ENCODE results near the gene FOXO6. TPM values are rescaled to one million over a fixed set of nuclear protein-coding genes. Genes with fewer than 3 reads are reported as not detected.

Gene FOXO6
- total RNA-seq, 1 experiment from 2014 or later = 0.59 TPM

GRCh38 chr1:41424581-41425118 is 63.4 kb downstream of the FOXO6 start:
- H3K4me3 ChIP-seq (ENCODE audit: low read depth, low read length) = no peak overlapping the region
- intact Hi-C loops (cut with micrococcal nuclease; ENCODE audit: unreplicated experiment) = no loop called here
- H3K9me3 ChIP-seq = no peaks in the 10 kb centered on the region
- H3K27me3 ChIP-seq (replicated peaks; ENCODE audit: control insufficient read depth, insufficient read depth, low read length) = no peaks in the 10 kb centered on the region
- no peaks in the 10 kb centered on the region for H3K9me3 Mint-ChIP-seq (ENCODE audit: unreplicated experiment)
- BruUV-seq (replicated peaks) = no TSS peak
- no peak overlapping the region for H3K4me3 Mint-ChIP-seq (ENCODE audit: unreplicated experiment)
- no peaks in the 10 kb centered on the region for H3K36me3 Mint-ChIP-seq (ENCODE audit: insufficient read depth, unreplicated experiment)
- ChIA-PET POLR2A (no interaction called here), CTCF (no interaction called here)
- no peaks in the 10 kb centered on the region for H3K27me3 Mint-ChIP-seq (ENCODE audit: insufficient read depth, unreplicated experiment)
- no peaks in the 10 kb centered on the region for H3K36me3 ChIP-seq (ENCODE audit: control insufficient read depth, insufficient read depth, low read length)
- no peaks in the 10 kb centered on the region for H3K4me1 Mint-ChIP-seq (ENCODE audit: low read depth, unreplicated experiment)
- H3K4me1 ChIP-seq = no peaks in the 10 kb centered on the region
- DNase-seq = no peak
- no peak for TF ChIP-seq CTCF (IDR thresholded peaks at IDR 0.05; ENCODE audit: insufficient read depth in 1 of 2, low read depth in 1 of 2, low read length in 1 of 2, severe bottlenecking in 1 of 2, unreplicated experiment in 1 of 2)
- no peak overlapping the region for H3K27ac Mint-ChIP-seq (ENCODE audit: unreplicated experiment)

GRCh38 chr1:41425369-41425768 is 64.1 kb downstream of the FOXO6 start:
- no peaks in the 10 kb centered on the region for H3K9me3 Mint-ChIP-seq (ENCODE audit: unreplicated experiment)
- no peak for DNase-seq
- H3K27me3 ChIP-seq (replicated peaks; ENCODE audit: control insufficient read depth, insufficient read depth, low read length) = no peaks in the 10 kb centered on the region
- H3K27ac Mint-ChIP-seq (ENCODE audit: unreplicated experiment) = no peak overlapping the region
- H3K9me3 ChIP-seq = no peaks in the 10 kb centered on the region
- no TSS peak for BruUV-seq (replicated peaks)
- H3K4me3 ChIP-seq (ENCODE audit: low read depth, low read length) = no peak overlapping the region
- ChIA-PET POLR2A (no interaction called here), CTCF (no interaction called here)
- no peaks in the 10 kb centered on the region for H3K4me1 Mint-ChIP-seq (ENCODE audit: low read depth, unreplicated experiment)
- intact Hi-C loops (cut with micrococcal nuclease; ENCODE audit: unreplicated experiment) = no loop called here
- no peak overlapping the region for H3K4me3 Mint-ChIP-seq (ENCODE audit: unreplicated experiment)
- H3K36me3 Mint-ChIP-seq (ENCODE audit: insufficient read depth, unreplicated experiment) = no peaks in the 10 kb centered on the region
- no peaks in the 10 kb centered on the region for H3K27me3 Mint-ChIP-seq (ENCODE audit: insufficient read depth, unreplicated experiment)
- TF ChIP-seq CTCF (IDR thresholded peaks at IDR 0.05; ENCODE audit: insufficient read depth in 1 of 2, low read depth in 1 of 2, low read length in 1 of 2, severe bottlenecking in 1 of 2, unreplicated experiment in 1 of 2) = no peak
- no peaks in the 10 kb centered on the region for H3K36me3 ChIP-seq (ENCODE audit: control insufficient read depth, insufficient read depth, low read length)
- H3K4me1 ChIP-seq = no peaks in the 10 kb centered on the region

GRCh38 chr1:41426201-41426890 is 65.1 kb downstream of the FOXO6 start:
- Mint-ChIP-seq H3K9me3 (ENCODE audit: unreplicated experiment) (no peaks in the 10 kb centered on the region), H3K27me3 (ENCODE audit: insufficient read depth, unreplicated experiment) (no peaks in the 10 kb centered on the region), H3K27ac (ENCODE audit: unreplicated experiment) (no peak overlapping the region), H3K36me3 (ENCODE audit: insufficient read depth, unreplicated experiment) (no peaks in the 10 kb centered on the region), H3K4me1 (ENCODE audit: low read depth, unreplicated experiment) (no peaks in the 10 kb centered on the region), H3K4me3 (ENCODE audit: unreplicated experiment) (no peak overlapping the region)
- no peaks in the 10 kb centered on the region for H3K36me3 ChIP-seq (ENCODE audit: control insufficient read depth, insufficient read depth, low read length)
- H3K4me3 ChIP-seq (ENCODE audit: low read depth, low read length) = no peak overlapping the region
- CTCF ChIA-PET = no interaction called here
- no peaks in the 10 kb centered on the region for H3K9me3 ChIP-seq
- POLR2A ChIA-PET = no interaction called here
- no peak for TF ChIP-seq CTCF (IDR thresholded peaks at IDR 0.05; ENCODE audit: insufficient read depth in 1 of 2, low read depth in 1 of 2, low read length in 1 of 2, severe bottlenecking in 1 of 2, unreplicated experiment in 1 of 2)
- no peaks in the 10 kb centered on the region for H3K4me1 ChIP-seq
- no peak for DNase-seq
- no TSS peak for BruUV-seq (replicated peaks)
- H3K27me3 ChIP-seq (replicated peaks; ENCODE audit: control insufficient read depth, insufficient read depth, low read length) = no peaks in the 10 kb centered on the region
- intact Hi-C loops (cut with micrococcal nuclease; ENCODE audit: unreplicated experiment) = no loop called here
